GM12874 (cell line): ENCODE measurements around the gene PHLDB2.

Source experiments
- CTCF ChIP-seq: IDR thresholded peaks from 2 replicates; pipeline ENCODE4 v1.5.1; 2011; ENCODE audit warnings: low read depth, mild to moderate bottlenecking, control low read depth, low read length, moderate library complexity; ENCODE audit not compliant: insufficient read depth

Gene PHLDB2

DNA sequence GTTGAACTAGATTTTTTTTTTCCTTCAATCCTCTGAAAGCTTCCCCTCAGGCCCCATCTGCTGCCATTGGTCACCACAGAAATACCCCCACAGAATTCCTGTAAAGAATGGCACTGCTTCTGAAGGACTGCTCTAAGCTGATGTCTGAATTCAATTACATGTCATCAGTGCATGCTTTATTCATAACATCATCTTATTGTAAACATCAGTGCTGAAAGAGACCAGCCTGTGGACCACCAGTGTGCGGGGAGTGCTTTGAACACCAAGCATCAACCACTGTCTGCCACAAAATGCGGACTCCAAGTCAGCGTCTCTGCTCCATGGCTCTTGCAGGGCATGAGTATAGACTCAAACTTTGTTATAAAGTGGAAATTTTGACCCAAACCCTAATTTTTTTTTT is 11.6 kb downstream of the PHLDB2 start:
- TF ChIP-seq CTCF = no peak

- TF ChIP-seq CTCF = no peak
Observed at GRCh38 chr3:111871809-111872623, 13.0 kb downstream of the PHLDB2 start.

DNA sequence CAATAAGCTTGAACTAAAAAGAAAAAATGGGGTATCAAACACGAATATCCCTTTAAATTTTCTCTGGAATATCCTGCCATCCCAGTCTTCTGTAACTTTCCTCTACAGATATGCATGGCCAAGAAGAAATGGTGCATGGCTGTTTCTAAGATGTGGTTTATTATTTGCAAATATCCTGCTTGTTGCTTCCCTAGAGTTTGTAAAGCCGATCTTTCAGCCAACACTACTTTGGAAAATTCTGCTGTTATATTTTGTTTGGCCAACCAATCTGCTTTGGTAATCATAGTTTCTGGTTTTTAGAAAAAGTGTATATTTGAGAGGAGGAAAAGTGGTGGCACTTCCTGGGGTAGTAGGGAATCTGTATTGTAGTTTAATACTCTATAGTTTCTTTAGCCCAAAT is 13.9 kb downstream of the PHLDB2 start:
- no peak for TF ChIP-seq CTCF

- no peak for TF ChIP-seq CTCF
Observed at GRCh38 chr3:111874177-111874820, 15.2 kb downstream of the PHLDB2 start.

DNA sequence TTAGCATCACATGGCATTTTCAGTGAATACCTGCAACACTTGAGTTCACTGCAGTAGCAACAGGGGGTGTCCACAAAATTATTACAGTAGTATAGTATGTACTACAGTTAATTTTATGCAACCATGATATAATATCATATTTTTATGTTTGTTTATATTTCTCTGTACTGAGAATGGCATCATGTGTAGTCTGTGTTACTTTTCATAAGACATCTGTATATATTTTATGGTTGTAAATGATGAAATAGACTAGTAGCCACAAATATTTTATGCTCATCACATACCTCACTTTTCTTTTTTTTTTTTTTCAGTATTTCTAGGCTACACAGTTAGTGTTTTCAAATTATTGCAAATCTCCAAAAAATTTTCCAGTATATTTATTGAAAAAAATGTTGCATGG is 22.4 kb downstream of the PHLDB2 start:
- TF ChIP-seq CTCF = no peak

GRCh38 chr3:111882194-111882593 is 23.1 kb downstream of the PHLDB2 start:
- TF ChIP-seq CTCF = no peak

- no peak for TF ChIP-seq CTCF
Observed at GRCh38 chr3:111882799-111883198, 23.7 kb downstream of the PHLDB2 start.
